ENCODE data around the gene MYO18B. TPM values are rescaled to one million over a fixed set of nuclear protein-coding genes. Genes with fewer than 3 reads are reported as not detected.
A peak's percentile ranks its signal among the peaks of the same experiment; 100 is the strongest.

Gene MYO18B
- total RNA-seq, 2 experiments from 2014 or later: 1.6 to 2.0 TPM

GRCh38 chr22:25722223-25722622, 19.8 kb upstream of the MYO18B start:
- peaks cover 30% of the 10 kb centered on the region for H3K36me3 Mint-ChIP-seq (ENCODE audit: low read depth)
- DNase-seq: no peak
- CTCF ChIA-PET: no interaction called here
- POLR2A ChIA-PET: no interaction called here
- peaks cover 16% of the 10 kb centered on the region for H3K4me1 Mint-ChIP-seq
- H3K27me3 Mint-ChIP-seq: no peaks in the 10 kb centered on the region
- no peaks in the 10 kb centered on the region for H3K9me3 Mint-ChIP-seq
- H3K4me3 Mint-ChIP-seq: no peak overlapping the region
- H3K27ac Mint-ChIP-seq: no peak overlapping the region

- DNase-seq: no peak
- ChIA-PET POLR2A (no interaction called here), CTCF (no interaction called here)
- no peak overlapping the region for H3K27ac Mint-ChIP-seq
- H3K4me1 Mint-ChIP-seq: peaks cover 14% of the 10 kb centered on the region
- H3K9me3 Mint-ChIP-seq: no peaks in the 10 kb centered on the region
- peaks cover 27% of the 10 kb centered on the region for H3K36me3 Mint-ChIP-seq (ENCODE audit: low read depth)
- H3K4me3 Mint-ChIP-seq: no peak overlapping the region
- no peaks in the 10 kb centered on the region for H3K27me3 Mint-ChIP-seq
Observed at GRCh38 chr22:25722626-25723025, 19.4 kb upstream of the MYO18B start.

- Mint-ChIP-seq H3K27ac (peak overlapping the region; percentile 11), H3K27me3 (no peaks in the 10 kb centered on the region), H3K9me3 (no peaks in the 10 kb centered on the region), H3K36me3 (ENCODE audit: low read depth) (peaks cover 10% of the 10 kb centered on the region), H3K4me3 (no peak overlapping the region), H3K4me1 (peaks cover 14% of the 10 kb centered on the region)
- DNase-seq: no peak
- ChIA-PET POLR2A (no interaction called here), CTCF (interaction anchor here (0.7 to 1.6 kb wide), 3 partner anchors 47 to 279 kb away, joined by 3 to 5 read pairs (median 3); no protein-coding TSS in a partner anchor)
Observed at GRCh38 chr22:25726241-25726640, 15.7 kb upstream of the MYO18B start.

- DNase-seq: no peak
- Mint-ChIP-seq H3K27ac (no peak overlapping the region), H3K4me1 (peaks cover 19% of the 10 kb centered on the region), H3K9me3 (no peaks in the 10 kb centered on the region), H3K27me3 (no peaks in the 10 kb centered on the region), H3K36me3 (ENCODE audit: low read depth) (peaks cover 6% of the 10 kb centered on the region), H3K4me3 (no peak overlapping the region)
- ChIA-PET POLR2A (no interaction called here), CTCF (interaction anchor here (1.1 kb wide), 1 partner anchor 280 kb away, joined by 4 read pairs; no protein-coding TSS in a partner anchor)
Observed at GRCh38 chr22:25728071-25728470, 13.9 kb upstream of the MYO18B start.

- Mint-ChIP-seq H3K4me1 (peaks cover 24% of the 10 kb centered on the region), H3K9me3 (peaks cover 3% of the 10 kb centered on the region), H3K4me3 (no peak overlapping the region), H3K36me3 (ENCODE audit: low read depth) (peaks cover 5% of the 10 kb centered on the region), H3K27me3 (no peaks in the 10 kb centered on the region), H3K27ac (no peak overlapping the region)
- CTCF ChIA-PET: interaction anchor here (1.8 kb wide), 1 partner anchor 44 kb away, joined by 7 read pairs; no protein-coding TSS in a partner anchor
- POLR2A ChIA-PET: interaction anchor here (0.9 kb wide), 1 partner anchor 28 kb away, joined by 3 read pairs; no protein-coding TSS in a partner anchor
- DNase-seq: no peak
Observed at GRCh38 chr22:25729016-25729995, 12.7 kb upstream of the MYO18B start.

- no peak overlapping the region for H3K4me3 Mint-ChIP-seq
- H3K36me3 Mint-ChIP-seq (ENCODE audit: low read depth): peaks cover 30% of the 10 kb centered on the region
- DNase-seq: no peak
- peaks cover 58% of the 10 kb centered on the region for H3K4me1 Mint-ChIP-seq
- ChIA-PET CTCF (interaction anchor here (2.5 kb wide), 1 partner anchor 14 kb away, joined by 23 read pairs; no protein-coding TSS in a partner anchor), POLR2A (interaction anchor here (0.7 to 2.9 kb wide), 5 partner anchors 9 to 33 kb away, joined by 3 to 49 read pairs (median 4); no protein-coding TSS in a partner anchor)
- peak overlapping the region; percentile 98 for H3K27ac Mint-ChIP-seq
- peaks cover 6% of the 10 kb centered on the region for H3K9me3 Mint-ChIP-seq
- no peaks in the 10 kb centered on the region for H3K27me3 Mint-ChIP-seq
Observed at GRCh38 chr22:25735650-25736049, 6.3 kb upstream of the MYO18B start.

GRCh38 chr22:25736378-25737011, 5.5 kb upstream of the MYO18B start:
- CTCF ChIA-PET: interaction anchor here (1.1 to 2.5 kb wide), 3 partner anchors 12 to 36 kb away, joined by 4 to 23 read pairs (median 6); no protein-coding TSS in a partner anchor
- H3K27me3 Mint-ChIP-seq: no peaks in the 10 kb centered on the region
- H3K4me1 Mint-ChIP-seq: peaks cover 57% of the 10 kb centered on the region
- POLR2A ChIA-PET: interaction anchor here (1.1 to 2.9 kb wide), 6 partner anchors 9 to 289 kb away, joined by 4 to 49 read pairs (median 7); no protein-coding TSS in a partner anchor
- H3K4me3 Mint-ChIP-seq: peak overlapping the region; percentile 39
- peak; percentile 82 for DNase-seq
- H3K27ac Mint-ChIP-seq: peak overlapping the region; percentile 98
- peaks cover 34% of the 10 kb centered on the region for H3K36me3 Mint-ChIP-seq (ENCODE audit: low read depth)
- peaks cover 8% of the 10 kb centered on the region for H3K9me3 Mint-ChIP-seq

GRCh38 chr22:25739659-25740344, 2.2 kb upstream of the MYO18B start:
- ChIA-PET POLR2A (no interaction called here), CTCF (no interaction called here)
- Mint-ChIP-seq H3K27ac (peak overlapping the region; percentile 42), H3K27me3 (no peaks in the 10 kb centered on the region), H3K4me1 (peaks cover 58% of the 10 kb centered on the region), H3K36me3 (ENCODE audit: low read depth) (peaks cover 41% of the 10 kb centered on the region), H3K4me3 (no peak overlapping the region), H3K9me3 (peaks cover 6% of the 10 kb centered on the region)
- no peak for DNase-seq

GRCh38 chr22:25742918-25743708, 1.1 kb downstream of the MYO18B start:
- POLR2A ChIA-PET: no interaction called here
- DNase-seq: no peak
- peaks cover 9% of the 10 kb centered on the region for H3K9me3 Mint-ChIP-seq
- peaks cover 53% of the 10 kb centered on the region for H3K4me1 Mint-ChIP-seq
- CTCF ChIA-PET: no interaction called here
- H3K27me3 Mint-ChIP-seq: no peaks in the 10 kb centered on the region
- H3K36me3 Mint-ChIP-seq (ENCODE audit: low read depth): peaks cover 41% of the 10 kb centered on the region
- no peak overlapping the region for H3K4me3 Mint-ChIP-seq
- no peak overlapping the region for H3K27ac Mint-ChIP-seq

GRCh38 chr22:25744694-25745093, 2.7 kb downstream of the MYO18B start:
- ChIA-PET POLR2A (interaction anchor here (1.2 to 1.5 kb wide), 2 partner anchors 8 to 9 kb away, joined by 3 to 8 read pairs; no protein-coding TSS in a partner anchor), CTCF (interaction anchor here (1.1 kb wide), 1 partner anchor 12 kb away, joined by 3 read pairs; no protein-coding TSS in a partner anchor)
- H3K27ac Mint-ChIP-seq: no peak overlapping the region
- peaks cover 9% of the 10 kb centered on the region for H3K9me3 Mint-ChIP-seq
- H3K27me3 Mint-ChIP-seq: no peaks in the 10 kb centered on the region
- H3K4me3 Mint-ChIP-seq: no peak overlapping the region
- no peak for DNase-seq
- H3K36me3 Mint-ChIP-seq (ENCODE audit: low read depth): peaks cover 52% of the 10 kb centered on the region
- H3K4me1 Mint-ChIP-seq: peaks cover 60% of the 10 kb centered on the region

- H3K36me3 Mint-ChIP-seq (ENCODE audit: low read depth): peaks cover 53% of the 10 kb centered on the region
- ChIA-PET POLR2A (interaction anchor here (1.2 to 1.5 kb wide), 3 partner anchors 8 to 35 kb away, joined by 3 to 8 read pairs (median 4); no protein-coding TSS in a partner anchor), CTCF (interaction anchor here (1.1 kb wide), 1 partner anchor 12 kb away, joined by 3 read pairs; no protein-coding TSS in a partner anchor)
- peaks cover 66% of the 10 kb centered on the region for H3K4me1 Mint-ChIP-seq
- DNase-seq: no peak
- no peak overlapping the region for H3K4me3 Mint-ChIP-seq
- peak overlapping the region; percentile 78 for H3K27ac Mint-ChIP-seq
- peaks cover 7% of the 10 kb centered on the region for H3K9me3 Mint-ChIP-seq
- H3K27me3 Mint-ChIP-seq: no peaks in the 10 kb centered on the region
Observed at GRCh38 chr22:25745341-25746011, 3.5 kb downstream of the MYO18B start.

Data from activated CD4-positive, alpha-beta memory T cell treated with anti-CD3 and anti-CD28 coated beads, Interleukin-2, amount 10 ng/mL, durations not matched to agents 7 days and 5 days (primary cell).